Gastroesophageal sphincter (tissue), 4 donors: Measurements from ENCODE around the gene ADAM12. TPM values are rescaled to one million over a fixed set of nuclear protein-coding genes. Genes with fewer than 3 reads are reported as not detected.
A peak's percentile ranks its signal among the peaks of the same experiment; 100 is the strongest.

Experiments used
- ATAC-seq: fragments of 150-250 bp; one replicate; pipeline ENCODE4 v1.9.1; 2016; ENCODE audit warnings: mild to moderate bottlenecking, moderate library complexity
- H3K27ac ChIP-seq, 4 donors: fragments of 200-600 bp; sonication (generic) in 3 of 4; 1 replicate in 3 of 4; 2 replicates in 1 of 4; pipeline ENCODE4 v1.5.1; 2016 to 2019
- H3K27me3 ChIP-seq: fragments of 200-600 bp; sonication (generic); one replicate; pipeline ENCODE4 v1.5.1; 2019
- H3K36me3 ChIP-seq, 2 donors: fragments of 200-600 bp; sonication (generic); one replicate each; pipeline ENCODE4 v1.5.1; 2019; ENCODE audit warnings: control low read depth in 1 of 2
- H3K4me1 ChIP-seq, 3 donors: fragments of 200-600 bp; sonication (generic); 1 replicate in 2 of 3; 2 replicates in 1 of 3; pipeline ENCODE4 v1.5.1; 2016 to 2019; ENCODE audit warnings: control low read depth in 2 of 3
- H3K4me3 ChIP-seq, 2 donors: fragments of 200-600 bp; sonication (generic); one replicate each; pipeline ENCODE4 v1.5.1; 2019; ENCODE audit warnings: mild to moderate bottlenecking in 1 of 2, moderate library complexity in 1 of 2
- H3K9me3 ChIP-seq, 3 donors: fragments of 200-600 bp; sonication (generic); one replicate each; pipeline ENCODE4 v1.5.1; 2017 to 2019; ENCODE audit warnings: control low read depth in 2 of 3
- CTCF ChIP-seq, 4 experiments: fragments of 200-600 bp in 2 of 4; fragments of 450-650 bp in 2 of 4; sonication (generic) in 1 of 4; IDR thresholded peaks; one replicate each; pipeline ENCODE4 v1.5.1; 2017 to 2019; ENCODE audit warnings: antibody characterized with exemption in 4 of 4, mild to moderate bottlenecking in 2 of 4, moderate library complexity in 2 of 4
- EP300 ChIP-seq: sonication (generic); formaldehyde crosslinking; IDR thresholded peaks from one replicate; pipeline ENCODE4 v1.6.1; 2017; ENCODE audit warnings: antibody characterized with exemption, mild to moderate bottlenecking
- POLR2A ChIP-seq, 2 donors: fragments of 450-650 bp; IDR thresholded peaks; one replicate each; pipeline ENCODE4 v1.6.1; 2017; ENCODE audit warnings: antibody characterized with exemption in 2 of 2, mild to moderate bottlenecking in 2 of 2, moderate library complexity in 1 of 2
- POLR2AphosphoS5 ChIP-seq: sonication (generic); formaldehyde crosslinking; IDR thresholded peaks from one replicate; pipeline ENCODE4 v1.6.1; 2017; ENCODE audit warnings: antibody characterized with exemption
- WGBS, 2 donors: methylation state at CpG; one replicate each; pipeline ENCODE4 v1.1.5; 2018; ENCODE audit warnings: low coverage in 1 of 2; 5-methylcytosine and 5-hydroxymethylcytosine counted together
- total RNA-seq, 4 donors: library from RNA; depleted of rRNA; stranded (reverse); fragments of >200 nt; gene quantifications; one replicate each; pipeline ENCODE4 v1.1.0, GENCODE V29; 2016

Gene ADAM12
- 1 to 10 TPM in 2 of 4 donors, under 1 TPM in 2; 0.27 to 1.2 (median 0.89) TPM for total RNA-seq

GRCh38 chr10:126387931-126388911 is at the start of gene ADAM12:
Gene ADAM12, minus strand, starts transcription at chr10:126388477. Its CDS starts 332 bp downstream, at chr10:126388145.
- Histone ChIP-seq H3K27me3 (peaks cover 68% of the 10 kb centered on the region), H3K4me3 (peak within 1 kb of the TSS; percentile 1 to 55), H3K9me3 (no peaks in the 10 kb centered on the region), H3K27ac (peak within 1 kb of the TSS in 2 of 4 donors; percentile 12 to 57), H3K4me1 (peaks cover 0 to 21% (median 6%) of the 10 kb centered on the region in 3 donors), H3K36me3 (no peaks in the 10 kb centered on the region)
- peak; percentile 52 for ATAC-seq
- no peak for TF ChIP-seq EP300
- no peak for TF ChIP-seq POLR2AphosphoS5
- WGBS, 2 donors: 0% methylated on average over 24 of the region's 127 CpGs; no CpG with 5 or more reads in 1 of the 2 donors

GRCh38 chr10:126437635-126438406 is 49.5 kb upstream of the ADAM12 start:
- H3K27me3 ChIP-seq: no peaks in the 10 kb centered on the region
- H3K4me3 ChIP-seq: no peak overlapping the region
- no peaks in the 10 kb centered on the region for H3K36me3 ChIP-seq
- H3K9me3 ChIP-seq: peaks cover 0 to 21% (median 0%) of the 10 kb centered on the region in 3 donors
- no CpG with 5 or more reads among the region's 2 CpGs for WGBS, 2 donors
- TF ChIP-seq CTCF (IDR thresholded peaks at IDR 0.05): no peak
- no peak overlapping the region for H3K27ac ChIP-seq
- no peaks in the 10 kb centered on the region for H3K4me1 ChIP-seq
- ATAC-seq: no peak

GRCh38 chr10:126434235-126434634 is 46.0 kb upstream of the ADAM12 start:
- ATAC-seq: no peak
- H3K4me1 ChIP-seq: no peaks in the 10 kb centered on the region
- peaks cover 0 to 9% (median 0%) of the 10 kb centered on the region in 3 donors for H3K9me3 ChIP-seq
- H3K36me3 ChIP-seq: no peaks in the 10 kb centered on the region
- no peak for TF ChIP-seq POLR2A (IDR thresholded peaks at IDR 0.05)
- TF ChIP-seq EP300: no peak
- no peak for TF ChIP-seq CTCF (IDR thresholded peaks at IDR 0.05)
- no peak for TF ChIP-seq POLR2AphosphoS5
- H3K4me3 ChIP-seq: no peak overlapping the region
- peaks cover 1% of the 10 kb centered on the region for H3K27me3 ChIP-seq
- H3K27ac ChIP-seq: no peak overlapping the region
- WGBS, 2 donors: 58 to 81% methylated on average over 5 of the region's 5 CpGs

- no peaks in the 10 kb centered on the region for H3K36me3 ChIP-seq
- no peak for ATAC-seq
- H3K4me3 ChIP-seq: no peak overlapping the region
- TF ChIP-seq POLR2A (IDR thresholded peaks at IDR 0.05) (no peak), CTCF (IDR thresholded peaks at IDR 0.05) (no peak), POLR2AphosphoS5 (no peak), EP300 (no peak)
- H3K9me3 ChIP-seq: peaks cover 0 to 3% (median 0%) of the 10 kb centered on the region in 3 donors
- 58 to 69% methylated on average over 4 to 5 of the region's 5 CpGs for WGBS, 2 donors
- H3K27me3 ChIP-seq: peaks cover 10% of the 10 kb centered on the region
- no peaks in the 10 kb centered on the region for H3K4me1 ChIP-seq
- H3K27ac ChIP-seq: no peak overlapping the region
These were observed 45.1 kb upstream of the ADAM12 start for GRCh38 chr10:126433351-126433750.

- no peak for ATAC-seq
- TF ChIP-seq CTCF (IDR thresholded peaks at IDR 0.05): no peak
- TF ChIP-seq POLR2AphosphoS5: no peak
- TF ChIP-seq POLR2A (IDR thresholded peaks at IDR 0.05): no peak
- no peak for TF ChIP-seq EP300
- H3K27ac ChIP-seq: no peak overlapping the region
- no peaks in the 10 kb centered on the region for H3K4me1 ChIP-seq
- no peaks in the 10 kb centered on the region for H3K36me3 ChIP-seq
- no peak overlapping the region for H3K4me3 ChIP-seq
- WGBS, 2 donors: 84 to 94% methylated on average over 4 to 7 of the region's 7 CpGs
- H3K27me3 ChIP-seq: peaks cover 15% of the 10 kb centered on the region
- peaks cover 0 to 3% (median 0%) of the 10 kb centered on the region in 3 donors for H3K9me3 ChIP-seq
These were observed 44.2 kb upstream of the ADAM12 start for GRCh38 chr10:126432507-126432906.
